Stimulated activated CD4-positive, alpha-beta T cell treated with anti-CD3 and anti-CD28 coated beads, Interleukin-4, amount 100 ng/mL, for 48 hours (primary cell): ENCODE data around the gene EFNA1.
"Not testable (repeated sequence)": the region's sequence is repeated elsewhere in the genome, so short reads cannot be mapped to it uniquely, and the experiment has no call there.

ENCODE experiments used
- DNase-seq, 2 donors: peaks; one replicate each; pipeline ENCODE4 v3.0.0-alpha.2; 2020; ENCODE audit warnings: low read depth in 2 of 2

The EFNA1 gene

DNA sequence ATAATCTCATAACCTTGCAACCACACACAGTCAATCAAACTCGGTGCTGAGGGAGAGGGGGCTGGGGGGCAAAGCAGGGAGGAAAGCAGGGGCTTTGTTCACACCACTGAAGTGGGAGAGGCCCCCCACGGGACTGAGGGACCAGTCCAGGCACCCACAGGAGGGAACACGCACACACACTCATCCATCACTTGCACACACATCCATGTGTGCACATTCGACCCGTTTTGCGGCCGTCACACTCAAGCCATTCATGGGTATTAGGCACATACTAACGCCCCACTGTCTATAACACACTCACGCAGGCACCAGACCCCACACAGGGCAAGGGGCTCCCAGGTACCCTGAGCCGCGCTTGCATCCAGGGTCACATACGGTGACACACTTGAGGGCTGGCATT is 35.0 kb upstream of the EFNA1 start:
- DNase-seq: no peak

DNA sequence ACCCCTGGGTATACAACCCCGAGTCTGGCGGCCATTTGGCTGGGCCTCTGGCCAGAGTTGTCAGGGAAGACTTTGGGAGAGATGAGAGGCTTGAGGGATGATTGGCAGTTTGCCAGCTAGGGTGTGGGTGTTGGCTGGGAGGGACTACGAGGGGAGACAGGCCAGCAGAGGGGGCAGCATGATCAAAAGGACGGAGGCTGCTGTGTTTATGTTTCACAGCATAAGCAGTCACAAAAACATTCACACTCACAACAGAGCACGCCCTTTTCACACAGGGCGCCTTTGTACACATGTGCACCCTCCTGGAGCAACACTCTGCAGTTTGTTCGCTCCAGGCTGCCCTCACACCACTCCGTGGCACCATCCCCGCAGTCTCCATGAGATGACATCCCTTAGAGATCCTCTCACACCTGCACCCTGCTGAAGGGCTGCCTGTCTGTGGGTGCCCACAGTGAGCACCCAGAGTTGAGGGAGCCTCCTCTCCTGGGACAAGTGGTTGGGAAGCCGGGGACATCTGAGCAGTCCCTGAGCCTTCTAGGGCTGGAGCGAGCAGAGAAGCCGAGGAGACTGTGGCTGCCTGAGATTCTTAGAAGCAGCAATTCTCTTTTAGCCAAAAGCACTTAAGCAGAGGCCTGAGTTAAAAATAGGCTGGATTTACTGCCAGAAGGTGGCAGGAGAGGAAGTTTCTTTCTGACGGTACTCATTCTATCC is 33.6 kb upstream of the EFNA1 start:
- no peak for DNase-seq

DNA sequence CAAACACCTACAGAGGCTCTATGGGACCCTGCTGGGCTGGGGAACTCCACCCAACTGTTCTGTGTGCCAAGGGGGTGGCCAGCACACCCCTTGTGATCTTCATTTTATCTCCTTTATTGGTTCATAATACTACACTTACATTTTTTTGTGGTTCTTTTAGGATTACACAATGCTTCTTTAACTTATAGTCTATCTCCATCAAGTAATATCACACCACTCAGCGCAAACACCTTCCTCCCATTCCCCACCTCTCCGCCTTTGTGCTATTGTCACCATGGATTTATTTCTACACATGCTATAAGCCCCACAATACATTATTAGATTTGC is 33.1 kb upstream of the EFNA1 start:
- no peak for DNase-seq

DNA sequence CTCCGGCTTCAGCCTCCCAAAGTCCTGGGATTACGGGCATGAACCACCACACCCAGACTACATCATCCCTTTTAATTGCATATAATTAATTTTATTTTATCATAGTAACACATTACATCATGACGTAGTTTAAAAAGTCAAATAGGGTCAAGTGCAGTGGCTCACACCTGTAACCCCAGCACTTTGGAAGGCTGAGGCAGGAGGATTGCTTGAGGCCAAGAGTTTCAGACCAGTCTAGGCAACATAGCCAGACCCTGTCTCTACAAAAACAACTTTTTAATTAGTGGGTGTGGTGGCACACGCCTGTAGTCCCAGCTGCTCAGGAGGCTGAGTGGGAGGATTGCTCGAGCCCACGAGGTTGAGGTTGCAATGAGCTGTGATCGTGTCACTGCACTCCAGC is 28.3 kb upstream of the EFNA1 start:
- DNase-seq: no peak

DNA sequence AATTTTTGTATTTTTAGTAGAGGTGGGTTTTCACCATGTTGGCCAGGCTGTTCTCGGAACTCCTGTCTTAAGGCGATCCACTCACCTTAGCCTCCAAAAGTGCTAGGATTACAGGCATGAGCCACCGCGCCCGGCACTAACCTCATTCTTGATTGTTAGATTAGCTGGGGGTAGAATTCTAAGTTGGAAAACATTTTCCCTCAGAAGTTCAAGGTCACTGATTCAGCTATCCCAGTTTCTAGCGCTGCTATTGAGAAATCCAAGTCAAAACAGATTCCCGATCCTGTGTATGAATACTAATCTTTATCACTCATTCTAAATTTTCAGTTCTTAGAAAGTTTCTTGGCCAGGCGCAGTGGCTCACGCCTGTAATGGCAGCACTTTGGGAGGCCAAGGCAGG is 24.4 kb upstream of the EFNA1 start:
- no peak for DNase-seq

DNA sequence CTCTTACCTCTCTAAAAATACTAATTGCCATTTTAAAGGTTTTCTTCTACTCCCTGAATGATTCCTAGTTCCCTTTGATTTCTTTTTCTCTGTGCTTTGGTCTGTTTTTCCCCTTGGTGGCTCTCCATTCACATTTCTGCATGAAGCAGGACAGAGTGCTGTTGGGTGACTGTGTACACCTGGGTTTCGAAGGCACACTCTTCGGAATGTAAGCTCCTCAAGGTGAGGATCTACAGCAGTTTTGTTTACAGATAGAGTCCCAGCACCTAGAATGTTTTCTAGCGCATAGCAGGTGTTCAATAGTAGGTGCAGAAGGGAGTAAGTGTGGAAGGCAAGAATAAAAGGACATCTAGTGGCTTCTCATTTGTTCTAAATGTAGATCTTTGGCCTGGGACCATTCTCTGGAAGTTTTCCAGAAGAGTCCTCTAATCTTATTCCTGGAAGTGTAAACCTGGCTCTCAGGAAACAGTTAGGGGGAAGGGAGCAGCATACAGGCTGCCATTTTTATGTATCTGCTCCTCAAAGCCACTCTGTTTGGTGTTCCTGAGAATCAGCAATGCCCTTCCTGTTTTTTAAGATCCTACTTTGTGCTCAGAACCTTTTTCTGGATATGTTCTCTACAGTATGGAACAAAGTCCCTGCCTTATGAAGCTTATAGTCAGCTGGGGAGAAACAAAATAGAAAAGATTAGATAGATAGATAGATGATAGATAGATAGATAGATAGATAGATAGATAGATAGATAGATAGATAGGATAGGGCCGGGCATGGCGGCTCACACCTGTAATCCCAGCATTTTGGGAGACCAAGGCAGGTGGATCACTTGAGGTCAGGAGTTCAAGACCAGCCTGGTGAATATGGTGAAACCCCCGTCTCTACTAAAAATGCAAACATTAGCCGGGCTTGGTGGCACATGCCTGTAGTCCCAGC is 22.8 kb upstream of the EFNA1 start:
- DNase-seq: no peak

DNA sequence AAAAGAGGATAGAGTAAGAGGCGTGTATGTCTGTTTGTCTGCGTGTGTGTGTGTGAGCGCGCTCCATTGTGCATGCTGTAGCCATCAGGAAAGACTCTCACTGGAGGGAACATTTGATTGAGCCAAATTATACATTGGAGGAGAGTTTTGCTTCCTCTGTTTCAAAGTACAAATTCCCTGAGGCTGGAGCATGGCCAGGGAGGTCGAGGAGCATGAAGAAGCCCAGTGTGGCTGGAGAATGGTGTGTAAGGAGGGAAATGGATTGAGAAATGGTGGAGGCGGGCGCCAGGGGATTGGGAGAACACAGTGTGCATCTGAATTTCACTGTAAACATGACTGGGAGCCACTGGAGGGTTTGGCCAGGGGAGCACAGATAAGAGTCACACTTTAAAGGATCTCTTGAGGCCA is 22.1 kb upstream of the EFNA1 start:
- no peak for DNase-seq

DNA sequence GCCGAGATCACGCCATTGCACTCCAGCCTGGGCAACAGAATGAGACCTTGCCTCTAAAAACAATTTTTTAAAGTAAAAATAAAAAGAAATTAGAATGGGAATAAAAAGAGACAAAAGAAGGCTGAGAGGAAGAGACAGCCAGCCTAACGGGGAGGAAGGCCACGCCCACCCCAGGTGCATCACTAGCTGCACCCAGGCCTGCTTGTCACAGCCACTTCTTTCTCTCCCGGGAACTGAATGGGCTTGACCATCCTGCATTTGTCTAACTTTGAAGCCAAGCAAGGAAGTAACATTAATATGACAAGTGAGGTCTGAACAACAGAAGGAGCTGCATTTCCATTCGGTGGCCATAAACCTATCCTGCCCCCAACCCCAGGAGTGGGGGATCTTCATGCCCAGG is 20.8 kb upstream of the EFNA1 start:
- no peak for DNase-seq

DNA sequence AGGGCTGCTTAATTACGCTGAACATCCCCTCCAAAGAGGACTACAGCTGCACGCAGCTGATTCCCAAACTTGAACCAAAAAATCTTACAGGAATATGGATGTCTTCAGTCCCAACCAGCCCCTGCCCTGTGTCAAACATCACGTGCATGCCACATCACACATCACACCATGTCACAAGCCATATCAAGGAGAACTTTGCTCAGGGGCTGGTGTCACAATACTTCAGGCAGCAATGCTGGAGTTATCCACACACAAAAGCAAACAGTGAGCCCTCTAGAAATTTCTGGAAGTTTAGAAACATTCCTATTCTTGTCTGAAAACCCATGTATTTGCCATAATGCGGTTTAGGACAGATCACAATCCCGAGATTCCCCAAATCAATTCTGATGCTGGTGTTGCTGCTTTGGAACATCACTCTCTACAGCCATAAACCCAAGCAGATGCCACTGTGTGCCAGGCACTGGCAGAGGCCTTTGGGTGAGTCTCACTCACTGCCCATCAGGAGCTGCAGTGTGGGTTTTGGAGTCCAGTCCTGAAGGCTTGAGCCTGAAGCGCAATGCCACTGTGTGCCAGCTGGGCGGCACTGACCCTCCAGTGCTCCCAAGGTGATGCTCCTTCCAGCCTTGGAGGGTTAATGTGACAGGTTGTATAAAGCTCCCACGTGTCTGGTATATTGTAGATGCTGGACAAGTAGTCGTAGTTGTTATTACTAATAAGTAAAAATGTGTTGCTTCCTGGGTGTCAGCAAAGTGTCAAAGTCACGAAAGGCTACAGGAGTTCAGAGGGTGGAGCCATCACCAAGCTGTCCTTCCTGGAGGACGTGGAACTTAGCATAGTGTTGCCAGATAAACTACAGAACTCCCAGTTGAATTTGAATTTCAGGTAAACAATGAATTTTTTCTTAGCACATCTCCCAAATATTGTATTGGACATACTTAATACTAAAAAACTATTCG is 20.1 kb upstream of the EFNA1 start:
- DNase-seq: no peak

DNA sequence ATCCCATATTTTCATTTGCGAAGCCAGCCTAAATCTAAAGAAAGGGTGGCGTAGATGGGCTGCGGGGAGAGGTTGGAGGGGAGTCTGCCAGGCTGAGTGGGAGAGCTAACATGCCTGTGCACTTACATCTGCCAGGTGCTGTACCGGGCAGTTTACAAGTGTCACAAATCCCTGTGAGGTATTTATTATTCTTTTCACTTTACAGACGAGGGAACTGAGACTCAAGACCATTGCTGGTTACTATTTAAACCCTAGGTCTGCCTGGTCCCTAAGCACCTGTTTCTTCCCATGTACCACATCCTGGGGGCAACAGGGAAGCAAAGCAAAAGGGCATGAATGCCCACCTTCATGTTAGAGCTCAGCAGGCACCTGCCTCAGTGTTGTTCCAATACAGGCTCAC is 19.4 kb upstream of the EFNA1 start:
- no peak for DNase-seq

DNA sequence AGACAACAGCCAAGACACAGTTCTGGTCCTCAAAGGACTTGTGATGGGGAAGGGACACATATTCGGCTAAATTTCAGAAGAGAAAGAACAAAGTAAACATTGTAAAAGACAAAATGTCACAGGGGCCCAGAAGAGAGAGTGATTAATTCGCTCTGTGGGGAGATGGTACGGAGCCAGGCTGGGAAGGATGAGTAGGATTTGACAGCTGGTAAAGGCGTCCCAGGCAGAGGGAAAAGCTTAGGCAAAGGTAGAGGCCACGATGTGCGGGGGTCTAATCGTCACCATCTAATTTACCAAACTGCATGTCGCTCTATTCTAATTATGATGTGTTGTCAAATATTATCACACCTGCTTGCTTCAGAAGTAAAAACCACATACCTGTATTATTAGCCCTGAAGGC is 17.3 kb upstream of the EFNA1 start:
- DNase-seq: no peak

DNA sequence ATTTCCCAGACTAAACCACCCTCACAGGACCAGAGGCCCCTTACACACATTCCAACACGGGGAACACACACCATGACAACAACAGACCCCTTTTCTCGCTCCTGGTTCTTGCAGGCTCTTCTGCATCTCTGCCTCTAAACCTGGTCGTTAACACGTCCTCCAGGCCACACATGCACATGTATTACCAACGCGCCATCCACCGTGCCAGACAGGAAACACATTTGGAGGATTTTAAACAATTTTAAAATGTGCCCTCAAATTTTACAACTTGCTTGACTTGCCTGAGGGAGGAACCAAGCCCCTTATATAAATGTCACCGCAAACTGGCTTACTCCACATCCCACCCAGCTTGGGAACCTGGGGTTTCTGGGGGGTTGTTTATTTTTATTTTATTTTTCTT is 16.9 kb upstream of the EFNA1 start:
- DNase-seq: no peak

DNA sequence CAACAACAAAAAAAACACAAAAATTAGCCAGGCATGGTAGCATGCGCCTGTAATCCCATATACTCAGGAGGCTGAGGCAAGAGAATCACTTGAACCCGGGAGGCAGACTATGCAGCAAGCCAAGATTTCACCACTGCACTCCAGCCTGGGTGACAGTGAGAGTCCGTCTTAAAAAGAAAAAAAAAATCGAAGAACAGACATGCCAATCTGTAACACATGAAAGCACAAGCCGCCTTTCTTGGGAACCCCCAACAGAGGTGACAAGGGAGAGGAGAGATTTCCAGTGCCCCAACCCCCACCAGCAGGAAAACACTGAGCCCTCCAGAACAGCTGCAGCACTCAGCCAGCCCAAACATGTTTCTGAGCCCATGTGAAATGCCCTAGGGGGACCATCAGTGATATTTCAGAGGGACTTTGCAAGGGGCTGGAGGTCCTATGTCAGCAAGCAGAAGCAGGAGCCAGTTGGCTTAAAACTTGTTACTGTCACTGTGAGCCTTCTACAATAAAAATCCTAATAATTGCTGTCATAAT is 14.2 kb upstream of the EFNA1 start:
- no peak for DNase-seq

DNA sequence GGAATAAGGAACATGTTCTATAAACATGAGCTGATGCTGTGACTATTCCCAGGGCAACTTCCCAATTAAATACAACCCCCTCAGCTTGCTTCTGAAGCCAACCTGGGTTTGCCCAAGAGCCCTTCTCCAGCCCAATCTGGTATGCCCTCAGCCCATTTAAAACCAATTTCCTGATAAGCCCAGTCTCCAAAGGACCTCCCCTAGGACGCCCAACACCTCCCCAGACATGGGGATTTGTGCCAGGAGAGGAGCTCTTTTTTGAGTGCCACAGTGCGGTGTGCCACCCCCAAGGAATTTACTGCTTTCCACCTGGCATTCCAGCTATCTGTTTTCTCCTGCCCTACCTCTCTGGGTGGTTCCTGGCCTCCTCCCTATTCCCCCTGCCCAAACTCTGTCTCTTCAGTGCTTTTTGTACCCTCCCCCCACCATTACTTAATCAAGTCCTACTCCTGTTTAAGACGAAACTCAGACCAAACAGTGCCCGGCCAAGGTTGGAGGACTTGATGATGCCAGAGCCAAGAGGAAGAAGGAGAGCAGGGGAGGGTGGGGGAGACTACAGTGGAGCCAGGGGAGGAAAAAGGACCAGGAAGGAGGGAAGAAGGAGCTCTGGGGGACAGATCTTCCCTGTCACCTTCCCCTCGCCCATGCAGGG is 11.4 kb upstream of the EFNA1 start:
- DNase-seq: no peak

DNA sequence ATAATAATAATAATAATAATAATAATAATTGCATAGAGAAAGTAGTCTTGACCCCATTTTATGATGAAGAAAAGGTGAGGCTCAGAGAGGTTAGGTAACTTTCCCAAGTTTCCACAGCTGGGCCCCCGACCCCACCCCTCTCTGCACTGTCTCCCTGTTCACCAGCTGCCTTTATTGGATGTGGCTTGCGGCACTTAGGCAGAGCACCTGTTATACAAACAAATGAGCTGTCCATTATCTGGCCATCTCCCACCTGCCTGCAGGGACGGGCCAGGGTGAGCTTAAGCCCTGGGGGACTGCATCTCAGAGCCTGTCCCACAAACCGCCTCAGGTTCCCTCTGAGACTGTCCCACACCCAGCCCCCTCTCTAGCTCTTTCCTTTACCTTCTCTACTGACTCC is 10.1 kb upstream of the EFNA1 start:
- DNase-seq: no peak

DNA sequence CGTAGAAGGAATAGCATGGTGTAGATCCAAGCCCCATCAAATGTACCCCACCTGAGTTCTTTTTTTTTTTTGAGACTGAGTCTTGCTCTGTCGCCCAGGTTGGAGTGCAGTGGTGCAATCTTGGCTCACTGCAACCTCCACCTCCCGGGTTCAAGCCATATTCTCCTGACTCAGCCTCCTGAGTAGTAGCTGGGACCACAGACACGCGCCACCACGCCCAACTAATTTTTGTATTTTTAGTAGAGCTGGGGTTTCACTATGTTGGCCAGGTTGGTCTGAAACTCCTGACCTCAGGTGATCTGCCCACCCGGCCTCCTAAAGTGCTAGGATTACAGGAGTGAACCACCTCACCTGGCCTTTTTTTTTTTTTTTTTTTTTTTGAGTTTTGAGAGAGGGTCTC is 9.6 kb upstream of the EFNA1 start:
- not testable (repeated sequence) for DNase-seq

DNA sequence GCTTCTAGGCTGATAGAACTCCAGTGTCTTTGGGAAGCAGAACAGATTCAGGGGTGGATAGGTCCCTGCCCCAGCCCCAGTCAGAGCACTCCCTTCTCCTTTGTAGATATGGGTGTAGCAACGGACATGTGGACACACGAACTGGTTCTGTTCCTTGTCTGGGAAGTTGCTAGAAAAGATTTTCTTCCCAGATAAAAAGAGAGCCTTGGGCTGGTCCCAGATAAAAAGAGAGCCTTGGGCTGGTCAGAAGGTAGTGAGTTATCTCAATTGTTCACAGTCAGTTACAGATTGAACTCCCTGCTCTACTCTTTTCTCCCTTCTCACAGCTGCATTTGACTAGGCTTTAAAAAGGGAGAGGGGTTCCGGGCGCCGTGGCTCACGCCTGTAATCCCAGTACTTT is 7.4 kb upstream of the EFNA1 start:
- no peak for DNase-seq

DNA sequence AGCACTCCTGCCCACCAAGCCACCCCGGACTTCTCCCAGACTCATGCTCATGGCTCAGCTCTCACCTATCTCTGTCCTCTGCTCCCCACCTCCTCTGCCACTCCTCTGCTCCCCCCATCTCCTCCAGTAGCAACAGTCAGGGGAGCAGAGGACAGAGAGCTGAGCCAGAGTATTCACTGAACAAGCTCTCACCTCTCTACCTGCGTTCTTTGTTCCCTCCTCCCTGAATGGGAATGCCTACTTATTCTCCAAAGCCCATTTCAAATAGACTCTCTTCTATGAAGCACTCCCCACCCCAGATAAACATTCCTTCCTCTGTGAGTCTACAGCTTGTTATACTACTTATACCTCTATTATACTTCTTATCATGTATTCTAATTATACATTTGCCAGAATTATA is 6.4 kb upstream of the EFNA1 start:
- no peak for DNase-seq

DNA sequence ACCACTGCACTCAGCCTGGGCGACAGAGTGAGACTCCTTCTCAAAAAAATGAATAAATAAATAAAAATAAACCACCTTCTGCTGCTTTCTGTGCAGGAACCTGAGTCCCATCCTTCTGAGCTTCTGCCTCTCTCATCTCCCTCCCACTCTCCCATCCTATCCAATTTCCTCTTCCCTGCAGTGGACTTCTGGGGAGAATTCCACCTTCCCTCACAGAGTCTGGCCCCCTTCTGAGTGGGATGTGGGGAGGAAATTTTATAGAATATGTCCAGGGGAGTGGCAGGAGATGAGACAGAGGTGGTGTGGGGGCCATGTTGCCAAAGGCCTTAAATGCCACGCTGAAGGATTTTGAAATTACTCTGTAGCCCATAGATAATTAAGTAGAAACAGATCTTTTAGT is 5.4 kb upstream of the EFNA1 start:
- DNase-seq: no peak

DNA sequence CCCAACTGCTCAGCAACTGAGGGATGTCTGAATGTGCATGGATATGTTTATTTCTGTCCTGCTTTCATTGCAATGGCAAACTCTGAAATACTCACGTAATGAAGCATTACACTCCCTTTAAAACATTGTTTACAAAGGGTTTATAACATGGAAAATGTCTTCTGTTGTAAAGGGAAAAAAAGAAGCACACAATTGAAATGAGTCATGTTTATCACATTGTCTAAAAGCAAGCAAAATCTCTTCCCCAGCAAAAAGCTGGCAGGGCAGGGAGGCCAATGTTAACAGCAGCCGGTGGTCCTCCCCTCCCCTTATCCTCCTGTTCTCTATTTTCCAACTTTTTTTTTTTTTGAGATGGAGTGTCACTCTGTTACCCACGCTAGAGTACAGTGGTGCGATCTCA is 3.9 kb upstream of the EFNA1 start:
- no peak for DNase-seq
